WTC11 (cell line): ENCODE results near the gene GNG4.

Experiments
- CTCF ChIP-seq: fragments of 200-600 bp; IDR thresholded peaks from 2 replicates; pipeline ENCODE4 v1.8.0; 2022; ENCODE audit warnings: antibody characterized with exemption
- ESRRA ChIP-seq: sonication (generic); formaldehyde crosslinking; IDR thresholded peaks from 2 replicates; pipeline ENCODE4 v1.8.1; 2022; ENCODE audit warnings: mild to moderate bottlenecking, missing genetic modification reagents, borderline replicate concordance
- FOXK1 ChIP-seq: sonication (generic); formaldehyde crosslinking; IDR thresholded peaks from 2 replicates; pipeline ENCODE4 v1.8.0; 2022; ENCODE audit warnings: mild to moderate bottlenecking, moderate library complexity, missing genetic modification reagents
- TCF7 ChIP-seq: sonication (generic); formaldehyde crosslinking; IDR thresholded peaks from 2 replicates; pipeline ENCODE4 v1.8.0; 2022; ENCODE audit warnings: mild to moderate bottlenecking, low read depth, missing genetic modification reagents, moderate library complexity
- ZNF512 ChIP-seq: sonication (generic); formaldehyde crosslinking; IDR thresholded peaks from 2 replicates; pipeline ENCODE4 v1.8.1; 2022; ENCODE audit warnings: missing genetic modification reagents, borderline replicate concordance

- TF ChIP-seq TCF7 (CRISPR knock-in tag): no peak
- TF ChIP-seq ZNF512: no peak
- TF ChIP-seq ESRRA (CRISPR knock-in tag): no peak
- TF ChIP-seq FOXK1 (CRISPR knock-in tag): no peak
- no peak for TF ChIP-seq CTCF
Measured at GRCh38 chr1:235643837-235644692, 5.5 kb downstream of the GNG4 start.
